Natural killer cell (primary cell): ENCODE measurements around the gene HOXA6. TPM values are rescaled to one million over a fixed set of nuclear protein-coding genes. Genes with fewer than 3 reads are reported as not detected.

Experiments used
- ATAC-seq, 3 donors: fragments of 150-1000 bp in 2 of 3; fragments of 200-7000 bp in 1 of 3; cut with Tn5 transposase; 1 replicate in 1 of 3; 2 replicates in 2 of 3; pipeline ENCODE4 v1.10.0; 2021; ENCODE audit warnings: mild to moderate bottlenecking in 2 of 3, moderate library complexity in 2 of 3
- DNase-seq, 2 donors: peaks; one replicate each; pipeline versions ENCODE4 v3.0.0 to v3.0.0-alpha.2; 2013 to 2021; ENCODE audit warnings: mixed read lengths in 1 of 2
- H3K27ac ChIP-seq: one replicate; pipeline ENCODE4 v1.5.1; 2013; ENCODE audit warnings: mild to moderate bottlenecking, low read length
- H3K27me3 ChIP-seq: one replicate; pipeline ENCODE4 v1.6.1; 2013; ENCODE audit warnings: low read length; ENCODE audit not compliant: control insufficient read depth, insufficient read depth
- H3K36me3 ChIP-seq: one replicate; pipeline ENCODE4 v1.6.1; 2013; ENCODE audit warnings: low read length; ENCODE audit not compliant: control insufficient read depth, insufficient read depth
- H3K4me1 ChIP-seq: one replicate; pipeline ENCODE4 v1.6.1; 2013; ENCODE audit warnings: low read length; ENCODE audit not compliant: control insufficient read depth, insufficient read depth
- H3K4me3 ChIP-seq: one replicate; pipeline ENCODE4 v1.5.1; 2013; ENCODE audit warnings: low read length
- H3K9me3 ChIP-seq: one replicate; pipeline ENCODE4 v1.6.1; 2013; ENCODE audit warnings: low read length; ENCODE audit not compliant: control insufficient read depth, insufficient read depth
- H3K27ac Mint-ChIP-seq, 2 donors: one replicate each; pipeline ENCODE4 v1.8.0; 2022; ENCODE audit warnings: mild to moderate bottlenecking in 2 of 2, mixed read lengths in 2 of 2, moderate library complexity in 1 of 2
- H3K27me3 Mint-ChIP-seq, 2 donors: one replicate each; pipeline ENCODE4 v1.8.0; 2022; ENCODE audit warnings: low read depth in 2 of 2, mixed read lengths in 2 of 2
- H3K36me3 Mint-ChIP-seq: one replicate; pipeline ENCODE4 v1.8.0; 2022; ENCODE audit warnings: mixed read lengths
- H3K4me1 Mint-ChIP-seq, 2 donors: one replicate each; pipeline ENCODE4 v1.8.0; 2022; ENCODE audit warnings: mixed read lengths in 2 of 2
- H3K4me3 Mint-ChIP-seq: one replicate; pipeline ENCODE4 v1.8.0; 2022; ENCODE audit warnings: mild to moderate bottlenecking, moderate library complexity, mixed read lengths
- H3K9me3 Mint-ChIP-seq, 2 donors: one replicate each; pipeline ENCODE4 v1.8.0; 2022; ENCODE audit warnings: mixed read lengths in 2 of 2
- CTCF ChIP-seq: fragments of 200-600 bp; IDR thresholded peaks from one replicate; pipeline ENCODE4 v1.8.0; 2022; ENCODE audit warnings: antibody characterized with exemption
- WGBS: methylation state at CpG from one replicate; pipeline ENCODE4 v1.1.7; 2013; ENCODE audit warnings: missing lambda C conversion rate; ENCODE audit not compliant: insufficient coverage; 5-methylcytosine and 5-hydroxymethylcytosine counted together
- intact Hi-C: fragments of 100-400 bp; cut with micrococcal nuclease; formaldehyde crosslinking; loops from one replicate; pipeline ENCODE4 v1.14.2; 2022
- total RNA-seq, 4 donors: library from RNA; stranded (reverse); fragments of 120-200 nt in 1 of 4; gene quantifications; one replicate each; pipeline versions ENCODE4 v1.2.3 to v1.2.4, GENCODE V29; 2013 to 2022

The HOXA6 gene
- total RNA-seq, 3 donors from 2014 or later (not counting 1 experiment from before 2014, with no cell fraction given) = 0.28 to 0.65 (median 0.43) TPM

DNA sequence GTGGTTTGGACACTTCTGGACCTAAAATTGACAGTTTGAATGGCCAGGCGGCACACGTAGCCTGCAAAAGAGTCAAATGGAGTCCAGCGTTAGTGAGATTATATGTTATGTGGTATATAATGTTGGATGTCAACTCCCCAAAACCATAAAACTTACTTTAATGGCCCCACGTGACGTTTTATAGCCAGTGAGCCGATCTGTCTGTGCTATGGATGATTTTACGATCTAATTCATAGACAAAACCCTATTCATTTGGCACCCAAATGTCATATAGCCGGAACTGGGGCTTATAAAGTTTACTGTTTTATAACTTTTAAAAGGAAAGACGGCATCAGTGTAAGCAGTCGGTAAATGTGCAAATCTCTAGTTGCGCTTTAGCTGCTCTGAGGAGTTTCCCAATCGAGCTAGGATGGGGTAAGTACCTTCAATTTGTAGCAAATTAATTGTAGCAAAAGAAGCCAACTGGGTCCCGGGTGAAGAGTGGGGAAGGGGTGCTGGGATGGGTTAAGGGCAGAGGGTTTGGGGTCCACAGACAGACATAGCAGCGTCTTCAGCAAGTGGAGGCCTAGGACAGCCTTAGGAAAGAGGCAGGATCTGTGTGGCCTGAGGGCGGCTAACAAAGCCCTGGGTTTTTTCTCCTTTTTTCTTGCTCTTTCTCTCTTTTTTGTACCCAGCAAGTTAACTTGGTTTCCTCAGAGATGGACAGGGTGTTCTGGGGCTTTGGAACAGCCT is 7.3 kb downstream of the HOXA6 start:
- no peak for ATAC-seq
- Histone ChIP-seq H3K4me1 (peaks cover 3% of the 10 kb centered on the region), H3K27ac (no peak overlapping the region), H3K36me3 (no peaks in the 10 kb centered on the region), H3K4me3 (no peak overlapping the region), H3K9me3 (no peaks in the 10 kb centered on the region), H3K27me3 (peaks cover 9% of the 10 kb centered on the region)
- no peaks in the 10 kb centered on the region for H3K9me3 Mint-ChIP-seq
- peaks cover 36 to 56% of the 10 kb centered on the region in 2 donors for H3K27me3 Mint-ChIP-seq
- H3K36me3 Mint-ChIP-seq = no peaks in the 10 kb centered on the region
- H3K27ac Mint-ChIP-seq = no peak overlapping the region
- H3K4me3 Mint-ChIP-seq = no peak overlapping the region
- DNase-seq = no peak
- intact Hi-C loops = no loop called here
- H3K4me1 Mint-ChIP-seq = peaks cover 0 to 10% of the 10 kb centered on the region in 2 donors
- WGBS = 95% methylated on average over 15 of the region's 15 CpGs
- no peak for TF ChIP-seq CTCF

DNA sequence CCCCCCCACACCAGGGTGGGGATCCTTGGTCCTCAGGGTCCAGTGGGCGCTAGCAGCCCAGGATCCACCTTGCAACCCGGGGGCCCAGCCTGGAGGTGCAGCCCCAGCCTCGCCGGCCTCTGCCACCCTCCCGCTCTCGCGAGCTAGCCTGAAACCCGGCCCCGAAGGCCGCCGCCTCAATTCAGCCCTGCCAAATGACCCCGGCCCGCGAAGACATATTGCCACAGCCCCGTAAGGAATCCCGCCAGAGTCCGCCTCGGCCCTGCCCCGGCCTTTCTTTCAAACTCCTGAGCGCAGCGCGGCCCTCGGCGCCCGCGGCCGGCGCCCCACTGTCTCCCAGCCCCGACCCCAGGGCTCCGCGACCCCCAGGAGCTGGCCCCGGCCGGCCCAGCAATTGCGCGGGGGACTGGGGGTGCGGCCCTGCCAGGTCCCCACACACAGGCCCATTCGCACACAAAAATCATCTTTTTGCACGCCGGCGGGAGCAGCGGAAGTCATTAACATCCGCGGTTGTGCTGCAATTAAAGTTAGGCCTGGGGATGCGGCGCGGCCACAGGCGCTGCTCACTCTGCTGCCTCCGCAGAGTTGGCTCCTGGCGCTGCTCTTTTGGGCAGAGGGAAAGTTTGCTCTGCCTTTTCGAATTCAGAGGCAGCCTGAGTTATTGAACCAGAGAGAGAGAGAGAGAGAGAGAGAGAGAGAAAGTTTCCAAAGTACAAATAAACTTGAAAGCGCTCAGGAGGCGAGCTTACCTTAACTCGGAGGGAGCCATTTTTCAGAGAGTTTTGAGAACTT is 8.0 kb downstream of the HOXA6 start:
- H3K36me3 Mint-ChIP-seq = no peaks in the 10 kb centered on the region
- WGBS = 96% methylated on average over 53 of the region's 53 CpGs
- intact Hi-C loops = no loop called here
- no peak overlapping the region for H3K4me3 ChIP-seq
- peaks cover 0 to 10% of the 10 kb centered on the region in 2 donors for H3K4me1 Mint-ChIP-seq
- peaks cover 9% of the 10 kb centered on the region for H3K27me3 ChIP-seq
- peaks cover 37 to 59% of the 10 kb centered on the region in 2 donors for H3K27me3 Mint-ChIP-seq
- ATAC-seq (no peak), DNase-seq (no peak)
- TF ChIP-seq CTCF = no peak
- H3K27ac Mint-ChIP-seq = no peak overlapping the region
- no peaks in the 10 kb centered on the region for H3K9me3 Mint-ChIP-seq
- H3K27ac ChIP-seq = no peak overlapping the region
- H3K4me1 ChIP-seq = peaks cover 3% of the 10 kb centered on the region
- no peak overlapping the region for H3K4me3 Mint-ChIP-seq
- no peaks in the 10 kb centered on the region for H3K9me3 ChIP-seq
- H3K36me3 ChIP-seq = no peaks in the 10 kb centered on the region

GRCh38 chr7:27138985-27139333 is 8.6 kb downstream of the HOXA6 start:
- Histone ChIP-seq H3K36me3 (no peaks in the 10 kb centered on the region), H3K4me3 (no peak overlapping the region), H3K9me3 (no peaks in the 10 kb centered on the region), H3K27me3 (peaks cover 7% of the 10 kb centered on the region), H3K27ac (no peak overlapping the region), H3K4me1 (peaks cover 2% of the 10 kb centered on the region)
- Mint-ChIP-seq H3K27ac (no peak overlapping the region), H3K36me3 (no peaks in the 10 kb centered on the region), H3K4me1 (peaks cover 0 to 10% of the 10 kb centered on the region in 2 donors), H3K4me3 (no peak overlapping the region), H3K27me3 (peaks cover 41 to 65% of the 10 kb centered on the region in 2 donors), H3K9me3 (no peaks in the 10 kb centered on the region)
- TF ChIP-seq CTCF = no peak
- intact Hi-C loops = no loop called here
- WGBS = 96% methylated on average over 11 of the region's 11 CpGs
- DNase-seq (no peak), ATAC-seq (no peak)
